Sigmoid colon (tissue), 4 donors: ENCODE results near the gene LVRN.

ENCODE experiments used
- CTCF ChIP-seq, 4 experiments: fragments of 450-650 bp in 3 of 4; fragments of 200-600 bp in 1 of 4; IDR thresholded peaks; one replicate each; pipeline ENCODE4 v1.5.1; 2016 to 2019; ENCODE audit warnings: antibody characterized with exemption in 4 of 4, mild to moderate bottlenecking in 3 of 4, moderate library complexity in 2 of 4
- EP300 ChIP-seq, 4 donors: sonication (generic); formaldehyde crosslinking; IDR thresholded peaks; one replicate each; pipeline ENCODE4 v1.6.1; 2017; ENCODE audit warnings: antibody characterized with exemption in 4 of 4
- POLR2A ChIP-seq, 2 donors: fragments of 450-650 bp; IDR thresholded peaks; one replicate each; pipeline ENCODE4 v1.6.1; 2016; ENCODE audit warnings: antibody characterized with exemption in 2 of 2, mild to moderate bottlenecking in 2 of 2, moderate library complexity in 2 of 2

- TF ChIP-seq CTCF (IDR thresholded peaks at IDR 0.05) (no peak), POLR2A (IDR thresholded peaks at IDR 0.05) (no peak), EP300 (IDR thresholded peaks at IDR 0.05) (no peak)
Observed at GRCh38 chr5:115954144-115954543, 8.1 kb upstream of the LVRN start.
